HG03378 (cell line): ENCODE measurements around the gene FAM216B.

ENCODE experiments used
- ATAC-seq: cut with Tn5 transposase; IDR thresholded peaks from one replicate; pipeline ENCODE4 v1.9.1; 2021; ENCODE audit warnings: mild to moderate bottlenecking, moderate library complexity; ENCODE audit not compliant: unreplicated experiment

The FAM216B gene

DNA sequence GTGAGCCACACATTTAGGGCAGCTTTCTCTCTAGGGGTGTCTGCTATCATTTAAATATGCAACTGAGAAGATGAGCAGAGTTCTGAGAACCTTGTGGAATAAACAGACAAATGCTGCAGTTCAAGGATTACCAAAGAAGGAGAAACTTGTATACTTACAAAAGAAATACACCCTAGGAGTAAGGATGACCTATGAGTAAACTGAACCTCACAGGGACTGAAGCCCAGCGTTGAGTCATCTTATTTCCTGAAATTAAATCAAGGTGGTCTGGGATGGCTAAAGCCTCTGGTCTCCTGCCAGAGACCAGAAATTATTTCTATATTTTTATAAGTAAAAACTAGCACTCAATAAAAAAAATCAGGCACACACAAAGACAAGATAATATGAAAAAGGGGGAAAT lies 40.1 kb downstream of the FAM216B start:
- no peak for ATAC-seq

DNA sequence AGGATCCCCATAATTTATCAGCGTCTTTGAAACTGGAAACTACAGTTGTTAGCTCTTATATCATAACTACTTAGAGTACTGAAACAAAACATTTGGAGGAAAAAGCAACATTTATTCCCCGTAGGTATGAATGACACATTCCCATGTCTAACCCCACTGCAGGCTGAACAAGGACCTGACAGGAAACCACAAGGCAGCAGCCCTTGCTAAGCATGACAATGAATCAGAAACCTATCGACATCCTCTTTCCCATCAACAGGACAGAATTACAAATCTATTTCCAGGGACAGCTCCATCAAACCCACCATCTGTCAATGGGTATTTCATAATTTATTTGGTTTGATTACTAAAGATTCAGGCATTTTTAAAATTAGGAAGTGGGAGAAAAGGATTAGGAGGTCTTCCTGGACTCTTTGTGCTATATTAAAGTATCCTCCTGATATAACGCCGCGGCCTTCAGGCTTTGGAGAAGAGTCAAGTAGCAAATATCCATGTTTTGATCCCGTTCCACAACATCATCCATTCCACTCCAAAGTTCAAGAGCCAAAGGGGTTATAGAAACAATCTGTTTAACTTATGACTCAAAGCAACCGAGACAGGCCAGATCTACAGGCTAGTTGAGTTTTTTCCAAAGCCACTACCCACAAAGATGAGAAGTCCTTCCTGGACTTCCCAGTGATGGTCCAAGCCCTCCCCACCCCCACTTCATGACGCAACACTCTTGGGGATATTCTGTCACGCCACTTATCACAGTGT lies 51.1 kb downstream of the FAM216B start:
- no peak for ATAC-seq

DNA sequence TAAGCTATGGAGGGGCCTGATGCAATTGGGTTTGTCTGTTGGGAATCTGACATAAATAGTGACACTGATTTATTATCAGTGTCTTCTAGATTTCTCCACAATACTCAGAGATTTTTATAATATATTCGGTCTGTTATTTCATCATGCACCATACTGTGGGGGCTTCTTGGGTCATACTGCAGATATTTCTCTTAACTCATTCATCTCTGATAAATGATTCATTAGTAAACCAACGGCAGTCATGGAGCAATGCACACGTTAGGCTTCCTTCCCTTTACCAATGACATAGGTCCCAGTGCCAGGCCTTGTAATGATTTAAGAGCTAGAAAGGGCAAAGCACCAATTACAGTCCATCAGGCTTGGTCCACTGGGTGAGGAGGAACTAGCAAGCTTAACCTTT lies 53.6 kb downstream of the FAM216B start:
- no peak for ATAC-seq

DNA sequence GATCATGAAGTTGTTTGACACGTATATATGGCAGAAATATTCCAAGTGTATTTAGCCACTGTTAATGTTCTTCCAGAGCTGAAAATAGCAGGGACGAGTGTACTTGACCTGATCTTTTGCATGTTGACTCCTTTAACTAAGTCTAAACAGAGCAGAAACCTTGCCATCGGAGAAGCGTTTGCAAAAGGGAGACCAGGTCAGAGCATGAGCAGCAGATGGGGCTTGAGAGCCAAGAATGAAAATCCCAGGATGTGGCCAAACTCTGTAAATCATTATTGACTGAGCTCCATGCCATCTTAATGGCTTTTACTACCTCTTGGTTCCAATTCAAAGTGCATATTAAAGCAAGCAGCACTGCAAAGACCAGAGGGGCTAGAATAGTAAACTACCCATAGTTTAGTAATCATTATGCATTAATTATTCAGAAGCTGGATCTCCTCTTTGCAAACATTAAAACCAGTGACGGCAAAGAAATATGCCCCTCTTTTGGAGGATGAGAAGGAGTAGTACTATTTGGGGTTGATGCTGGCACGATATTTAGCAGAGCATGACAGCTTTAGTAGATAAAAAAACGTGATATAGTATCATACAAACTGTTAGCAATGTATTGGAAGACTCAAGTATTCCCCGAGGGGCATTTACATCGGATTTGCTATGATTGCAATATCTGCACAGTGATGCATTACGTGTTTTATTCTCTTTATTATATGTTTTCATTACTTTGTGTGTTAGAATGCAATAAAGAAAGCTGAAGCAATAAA lies 55.7 kb downstream of the FAM216B start:
- ATAC-seq, result no peak
